ENCODE measurements around the gene CACNA1F.

The CACNA1F gene

DNA sequence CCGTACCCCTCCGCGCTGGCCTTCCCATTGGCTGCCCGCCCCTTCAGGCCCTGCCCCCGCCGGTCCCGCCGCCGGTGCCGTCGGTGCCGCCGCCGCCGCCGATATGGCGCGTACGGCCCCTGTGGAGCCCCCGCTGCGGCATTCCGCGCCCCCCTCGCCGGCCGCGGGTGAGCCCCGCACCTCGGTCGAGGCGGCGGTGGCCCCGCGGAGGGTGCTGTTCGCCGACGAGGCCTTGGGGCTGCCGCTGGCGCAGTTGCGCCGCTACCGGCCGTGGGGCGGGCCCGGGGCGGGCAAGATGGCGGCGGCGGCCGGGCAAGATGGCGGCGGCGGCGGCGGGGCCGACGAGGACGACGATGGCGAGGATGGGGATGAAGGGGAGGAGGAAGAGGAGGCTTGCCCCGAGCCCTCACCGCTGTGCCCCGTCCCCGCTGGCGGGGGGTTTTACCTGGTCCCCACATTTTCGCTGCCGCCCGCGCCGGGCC is 36.7 kb upstream of the CACNA1F start, which contains the start of gene PPP1R3F:
PPP1R3F (plus strand) TSS at position 27 of the 482 bp plus-strand sequence; CDS start at position 104, 77 bp downstream.
- intact Hi-C loops (cut with DNase I; ENCODE audit: low total_unique reads) = loop anchor here (2.0 kb wide), 1 partner anchor 79 kb away; no protein-coding TSS in a partner anchor
- Histone ChIP-seq H3K27me3 (no peaks in the 10 kb centered on the region), H3K36me3 (peaks cover 0 to 4% (median 0%) of the 10 kb centered on the region in 3 donors), H3K9me3 (no peaks in the 10 kb centered on the region), H3K27ac (peak within 1 kb of the TSS; percentile 91 to 93), H3K4me3 (peak within 1 kb of the TSS; percentile 80 to 89), H3K4me1 (peaks cover 0 to 47% (median 19%) of the 10 kb centered on the region in 4 donors)
- peak in 1 of 2 donors; percentile 64 for DNase-seq
- TF ChIP-seq, protein P1, sequence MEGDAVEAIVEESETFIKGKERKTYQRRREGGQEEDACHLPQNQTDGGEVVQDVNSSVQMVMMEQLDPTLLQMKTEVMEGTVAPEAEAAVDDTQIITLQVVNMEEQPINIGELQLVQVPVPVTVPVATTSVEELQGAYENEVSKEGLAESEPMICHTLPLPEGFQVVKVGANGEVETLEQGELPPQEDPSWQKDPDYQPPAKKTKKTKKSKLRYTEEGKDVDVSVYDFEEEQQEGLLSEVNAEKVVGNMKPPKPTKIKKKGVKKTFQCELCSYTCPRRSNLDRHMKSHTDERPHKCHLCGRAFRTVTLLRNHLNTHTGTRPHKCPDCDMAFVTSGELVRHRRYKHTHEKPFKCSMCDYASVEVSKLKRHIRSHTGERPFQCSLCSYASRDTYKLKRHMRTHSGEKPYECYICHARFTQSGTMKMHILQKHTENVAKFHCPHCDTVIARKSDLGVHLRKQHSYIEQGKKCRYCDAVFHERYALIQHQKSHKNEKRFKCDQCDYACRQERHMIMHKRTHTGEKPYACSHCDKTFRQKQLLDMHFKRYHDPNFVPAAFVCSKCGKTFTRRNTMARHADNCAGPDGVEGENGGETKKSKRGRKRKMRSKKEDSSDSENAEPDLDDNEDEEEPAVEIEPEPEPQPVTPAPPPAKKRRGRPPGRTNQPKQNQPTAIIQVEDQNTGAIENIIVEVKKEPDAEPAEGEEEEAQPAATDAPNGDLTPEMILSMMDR (IDR thresholded peaks at IDR 0.05) = no peak

DNA sequence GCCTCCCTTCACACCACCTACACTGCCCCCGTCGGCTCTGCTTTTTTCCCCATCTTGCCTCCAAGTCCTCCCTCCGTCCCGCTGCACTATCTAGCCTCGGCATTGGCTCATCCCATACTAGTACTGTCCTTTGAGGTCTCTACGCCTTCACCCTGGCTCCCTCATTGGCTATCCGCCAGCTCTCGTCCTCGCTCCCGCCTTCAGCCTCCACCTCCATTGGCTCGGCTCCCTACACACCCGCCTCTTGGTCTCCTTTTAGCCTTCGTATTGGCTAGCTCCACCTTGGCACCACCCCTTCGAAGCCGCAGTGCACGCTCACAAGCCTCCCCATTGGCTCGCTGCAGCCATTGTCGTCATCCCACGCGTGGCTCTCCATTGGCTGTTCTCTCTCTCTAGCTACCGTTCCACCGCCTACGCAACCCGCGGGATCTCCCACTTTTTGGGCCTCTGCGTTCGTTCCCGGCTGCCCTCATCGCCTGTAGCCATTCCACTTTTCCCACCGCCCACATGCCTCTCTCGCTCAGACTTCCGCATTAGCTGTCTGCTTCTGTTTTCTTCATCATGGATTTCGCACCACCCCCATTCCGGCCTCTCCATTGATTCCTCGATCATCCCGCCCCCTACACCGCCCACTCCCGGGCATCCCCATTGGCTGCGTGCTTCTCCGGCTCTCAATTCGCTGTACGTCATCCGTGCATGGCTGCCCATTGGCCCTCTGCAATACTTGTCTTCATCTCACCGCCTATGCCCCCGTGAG is 36.0 kb upstream of the CACNA1F start:
- peak; percentile 97 to 98 for DNase-seq
- Histone ChIP-seq H3K27me3 (no peaks in the 10 kb centered on the region), H3K9me3 (no peaks in the 10 kb centered on the region), H3K4me1 (peaks cover 0 to 40% (median 19%) of the 10 kb centered on the region in 4 donors), H3K27ac (peak overlapping the region; percentile 91 to 93), H3K4me3 (peak overlapping the region; percentile 80 to 89), H3K36me3 (peaks cover 0 to 4% (median 0%) of the 10 kb centered on the region in 3 donors)
- intact Hi-C loops (cut with DNase I; ENCODE audit: low total_unique reads) = loop anchor here (2.0 kb wide), 1 partner anchor 78 kb away; no protein-coding TSS in a partner anchor
- TF ChIP-seq, protein P1 (IDR thresholded peaks at IDR 0.05) = no peak

DNA sequence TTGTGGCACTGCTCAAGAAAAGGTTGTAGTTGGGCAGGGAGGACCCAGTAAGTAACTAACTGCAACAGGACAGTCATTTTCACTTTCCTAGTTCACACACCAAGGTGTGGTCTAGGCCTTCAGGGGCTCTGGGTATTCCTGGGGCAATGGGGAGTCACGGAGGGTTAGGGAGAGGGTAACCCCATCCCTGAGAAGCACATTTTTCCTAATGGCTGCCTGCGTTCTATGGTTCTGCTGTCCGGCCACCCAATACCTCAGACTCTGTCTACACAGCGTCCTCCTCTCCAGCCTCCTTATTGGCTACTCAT is 35.5 kb upstream of the CACNA1F start:
- TF ChIP-seq, protein P1 (IDR thresholded peaks at IDR 0.05) = no peak
- H3K4me1 ChIP-seq = peaks cover 0 to 37% (median 19%) of the 10 kb centered on the region in 4 donors

DNA sequence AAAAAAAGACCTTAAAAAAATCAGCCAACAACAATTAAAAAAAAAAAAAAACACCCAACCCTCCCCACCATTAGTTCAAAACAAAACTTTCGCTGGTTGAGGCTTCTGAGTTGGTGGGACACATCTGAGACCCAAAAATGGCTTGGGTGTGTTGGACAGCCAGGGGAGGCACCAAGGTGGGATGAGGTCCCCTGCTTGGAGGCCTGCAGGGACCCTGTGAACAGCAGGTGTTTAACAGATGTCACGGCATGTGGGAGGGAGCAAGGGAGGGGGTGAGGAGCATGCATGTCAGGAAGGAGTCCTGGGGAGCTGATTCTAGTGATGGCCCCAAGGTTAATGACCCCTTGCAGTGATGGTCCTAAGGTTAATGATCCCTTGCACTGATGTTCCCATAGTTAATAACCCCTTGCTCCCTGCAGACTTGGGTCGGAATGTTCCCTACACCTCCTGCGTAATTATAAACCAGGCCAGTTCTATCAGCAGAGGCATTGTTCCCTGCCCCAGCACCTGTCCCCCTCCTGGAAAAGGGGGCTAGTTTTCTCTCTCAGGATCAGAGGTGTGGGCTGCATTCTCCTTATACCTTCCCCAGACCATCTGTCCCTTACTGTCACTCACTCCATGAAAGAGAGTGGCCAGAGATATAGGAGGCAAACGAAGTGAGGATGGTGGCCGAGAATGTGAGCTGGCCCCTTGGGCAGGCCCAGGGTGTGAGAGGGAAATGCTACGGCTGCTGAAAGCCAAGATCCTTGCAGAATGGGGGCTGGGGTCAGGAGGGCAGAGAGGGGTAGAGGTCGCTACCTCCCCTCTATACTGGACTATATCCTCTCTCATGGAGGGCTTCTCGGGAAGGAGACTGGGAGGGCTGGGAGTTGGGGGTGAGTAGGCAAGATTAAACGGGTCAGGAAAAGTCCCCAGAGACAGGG is 33.6 kb upstream of the CACNA1F start:
- Histone ChIP-seq H3K27ac (no peak overlapping the region), H3K36me3 (no peaks in the 10 kb centered on the region), H3K4me1 (peaks cover 0 to 18% (median 8%) of the 10 kb centered on the region in 4 donors), H3K27me3 (no peaks in the 10 kb centered on the region), H3K4me3 (no peak overlapping the region), H3K9me3 (no peaks in the 10 kb centered on the region)
- intact Hi-C loops (cut with DNase I; ENCODE audit: low total_unique reads) = no loop called here
- no peak for DNase-seq
- TF ChIP-seq, protein P1 (IDR thresholded peaks at IDR 0.05) = no peak

More for the DNA sequence above, 35.5 kb upstream of the CACNA1F start:
- Histone ChIP-seq H3K9me3 (no peaks in the 10 kb centered on the region), H3K36me3 (peaks cover 0 to 2% (median 0%) of the 10 kb centered on the region in 3 donors), H3K27ac (peak overlapping the region; percentile 91 to 93), H3K4me3 (peak overlapping the region; percentile 80 to 89), H3K27me3 (no peaks in the 10 kb centered on the region)
- no peak for DNase-seq
- intact Hi-C loops (cut with DNase I; ENCODE audit: low total_unique reads) = loop anchor here (2.0 kb wide), 1 partner anchor 78 kb away; no protein-coding TSS in a partner anchor

DNA sequence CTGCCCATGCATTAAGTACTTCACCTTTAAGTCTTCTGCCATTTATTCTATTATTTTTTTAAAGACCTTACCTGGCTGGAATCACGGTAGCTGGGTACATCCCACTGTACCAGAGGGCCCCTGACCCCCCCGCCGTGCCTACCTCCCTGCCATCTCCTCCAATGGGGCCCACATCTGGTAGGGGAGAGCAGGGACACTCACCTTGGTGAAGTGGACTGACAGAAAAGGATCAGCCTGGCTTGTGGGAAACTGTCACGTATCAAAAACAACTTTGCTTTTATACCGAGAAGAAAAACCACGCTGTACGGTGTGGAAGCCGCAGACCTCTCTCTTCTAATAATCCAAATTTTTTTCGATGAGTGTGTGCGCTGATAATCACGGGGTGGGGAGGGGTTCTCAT is 31.3 kb upstream of the CACNA1F start, which contains the start of gene FOXP3:
FOXP3 (minus strand) TSS at position 251 of the 400 bp plus-strand sequence. CDS start 6,205 bp downstream, outside the sequence.
- peak in 1 of 2 donors; percentile 3 for DNase-seq
- TF ChIP-seq, protein P1 (IDR thresholded peaks at IDR 0.05) = no peak

More for the DNA sequence above, 31.3 kb upstream of the CACNA1F start, which contains the start of gene FOXP3:
- Histone ChIP-seq H3K9me3 (no peaks in the 10 kb centered on the region), H3K4me1 (peaks cover 0 to 3% (median 0%) of the 10 kb centered on the region in 4 donors), H3K4me3 (no peak within 1 kb of the TSS), H3K36me3 (no peaks in the 10 kb centered on the region), H3K27ac (no peak within 1 kb of the TSS), H3K27me3 (no peaks in the 10 kb centered on the region)
- intact Hi-C loops (cut with DNase I; ENCODE audit: low total_unique reads) = no loop called here
